Activated CD4-positive, alpha-beta T cell treated with anti-CD3 and anti-CD28 coated beads for 36 hours (primary cell): ENCODE data around the gene FGD4. TPM values are rescaled to one million over a fixed set of nuclear protein-coding genes. Genes with fewer than 3 reads are reported as not detected.

Source experiments
- ATAC-seq: fragments of 200-7000 bp; cut with Tn5 transposase; one replicate; pipeline ENCODE4 v1.10.0; 2021; ENCODE audit warnings: mild to moderate bottlenecking, moderate library complexity
- CTCF ChIA-PET: fragments of 350-600 bp; sonication (Branson Sonifier 250); formaldehyde crosslinking; loops from one replicate; lab custom pipeline; 2021; ENCODE audit warnings: antibody characterized with exemption; lab: Charles Lee
- POLR2A ChIA-PET: fragments of 350-600 bp; sonication (Branson Sonifier 250); formaldehyde crosslinking; loops from one replicate; lab custom pipeline; 2021; ENCODE audit warnings: antibody characterized with exemption, inconsistent platforms; lab: Charles Lee
- DNase-seq: peaks from one replicate; pipeline ENCODE4 v3.0.0-alpha.2; 2020
- H3K27ac Mint-ChIP-seq: one replicate; pipeline ENCODE4 v1.8.0; 2021; ENCODE audit warnings: mixed read lengths
- H3K27me3 Mint-ChIP-seq: one replicate; pipeline ENCODE4 v1.8.0; 2021; ENCODE audit warnings: mixed read lengths
- H3K36me3 Mint-ChIP-seq: one replicate; pipeline ENCODE4 v1.8.0; 2021; ENCODE audit warnings: low read depth, mixed read lengths
- H3K4me1 Mint-ChIP-seq: one replicate; pipeline ENCODE4 v1.8.0; 2021; ENCODE audit warnings: mixed read lengths
- H3K4me3 Mint-ChIP-seq: one replicate; pipeline ENCODE4 v1.8.0; 2021; ENCODE audit warnings: mild to moderate bottlenecking, moderate library complexity, mixed read lengths
- H3K9me3 Mint-ChIP-seq: one replicate; pipeline ENCODE4 v1.8.0; 2021; ENCODE audit warnings: low read depth, mixed read lengths
- intact Hi-C, 2 experiments: fragments of 100-400 bp; cut with DNase I in 1 of 2; cut with micrococcal nuclease in 1 of 2; formaldehyde crosslinking; loops; one replicate each; pipeline versions ENCODE4 v1.14.2 to v1.15.1; 2022 to 2024; cut with DNase I, micrococcal nuclease
- total RNA-seq, 2 experiments: library from RNA; stranded (reverse); gene quantifications; one replicate each; pipeline ENCODE4 v1.2.3, GENCODE V29; 2021

The FGD4 gene
- total RNA-seq, 2 experiments from 2014 or later: 0.07 TPM; not detected in 1

DNA sequence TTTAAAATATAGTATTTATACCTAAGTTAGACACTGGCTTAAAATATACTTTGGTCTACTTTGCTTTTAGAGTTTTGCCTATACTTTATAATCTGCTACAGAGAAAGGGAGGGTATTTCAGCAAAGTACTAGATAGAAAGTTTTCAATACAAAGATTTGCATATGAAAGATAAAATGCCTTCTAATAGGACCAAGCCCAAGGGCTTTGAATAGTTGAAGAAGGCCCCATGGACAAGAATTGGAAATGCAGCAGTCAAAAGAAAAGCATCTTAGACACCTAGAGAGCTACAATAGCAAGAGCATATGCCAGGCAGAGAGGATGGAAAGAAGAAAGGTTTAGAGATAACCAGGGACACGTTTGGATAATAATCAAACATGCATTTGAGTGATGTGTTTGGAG, 196.7 kb downstream of the FGD4 start:
- intact Hi-C loops: no loop called here

DNA sequence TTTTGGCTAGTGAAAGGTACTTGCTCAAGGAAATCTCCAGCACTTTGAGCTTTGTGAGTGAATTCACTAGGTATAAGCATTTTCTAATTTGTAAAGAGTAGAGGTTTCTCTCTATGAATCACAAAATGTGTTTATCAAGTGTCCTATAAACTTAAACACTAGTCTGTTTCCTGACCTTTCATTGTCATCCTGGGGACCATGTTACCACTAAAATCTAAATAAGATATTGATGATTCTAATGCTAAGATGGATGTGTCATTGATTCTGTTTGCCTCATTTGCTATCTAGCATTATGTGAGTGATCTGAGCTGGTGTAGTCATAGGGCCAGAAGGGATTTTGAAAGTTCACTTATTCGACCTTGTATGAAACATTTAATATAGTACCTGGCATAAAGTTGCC, 199.3 kb downstream of the FGD4 start:
- DNase-seq (no peak), ATAC-seq (peak; percentile 16)
- intact Hi-C loops: no loop called here
- Mint-ChIP-seq H3K4me1 (no peaks in the 10 kb centered on the region), H3K27me3 (no peaks in the 10 kb centered on the region), H3K4me3 (no peak overlapping the region), H3K36me3 (no peaks in the 10 kb centered on the region), H3K9me3 (no peaks in the 10 kb centered on the region), H3K27ac (no peak overlapping the region)
- POLR2A ChIA-PET: no interaction called here
- CTCF ChIA-PET: interaction anchor here (1.1 kb wide), 1 partner anchor 9 kb away, joined by 3 read pairs; no protein-coding TSS in a partner anchor

More for the DNA sequence above, 196.7 kb downstream of the FGD4 start:
- no peak for ATAC-seq
- no peaks in the 10 kb centered on the region for H3K4me1 Mint-ChIP-seq
- H3K27ac Mint-ChIP-seq: no peak overlapping the region
- no peak for DNase-seq
- POLR2A ChIA-PET: no interaction called here
- no peak overlapping the region for H3K4me3 Mint-ChIP-seq
- H3K27me3 Mint-ChIP-seq: no peaks in the 10 kb centered on the region
- H3K36me3 Mint-ChIP-seq: no peaks in the 10 kb centered on the region
- no peaks in the 10 kb centered on the region for H3K9me3 Mint-ChIP-seq
- CTCF ChIA-PET: no interaction called here

DNA sequence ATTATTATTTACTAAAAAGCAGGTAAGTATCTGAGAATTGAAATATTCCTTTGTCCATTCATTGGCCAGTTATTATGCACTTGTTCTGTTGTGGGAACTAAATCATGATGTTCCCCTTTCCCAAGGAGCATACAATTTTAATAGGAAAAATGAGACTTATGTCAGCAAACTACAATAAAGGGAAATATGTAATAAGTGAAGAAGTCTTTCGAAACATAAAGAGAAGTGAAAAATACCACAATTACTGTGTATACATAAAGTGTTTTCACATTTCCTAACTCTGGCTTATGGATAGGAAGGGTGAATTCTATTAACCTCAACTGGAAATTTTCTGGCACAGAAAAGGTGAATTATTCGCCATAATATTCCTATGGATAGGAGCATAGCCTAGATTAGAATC, 201.3 kb downstream of the FGD4 start:
- ChIA-PET CTCF (interaction anchor here (1.6 kb wide), 1 partner anchor 70 kb away, joined by 3 read pairs; no protein-coding TSS in a partner anchor), POLR2A (no interaction called here)
- Mint-ChIP-seq H3K27ac (no peak overlapping the region), H3K9me3 (no peaks in the 10 kb centered on the region), H3K4me3 (no peak overlapping the region), H3K4me1 (peaks cover 10% of the 10 kb centered on the region), H3K36me3 (no peaks in the 10 kb centered on the region), H3K27me3 (no peaks in the 10 kb centered on the region)
- intact Hi-C loops: no loop called here
- no peak for ATAC-seq
- DNase-seq: no peak

DNA sequence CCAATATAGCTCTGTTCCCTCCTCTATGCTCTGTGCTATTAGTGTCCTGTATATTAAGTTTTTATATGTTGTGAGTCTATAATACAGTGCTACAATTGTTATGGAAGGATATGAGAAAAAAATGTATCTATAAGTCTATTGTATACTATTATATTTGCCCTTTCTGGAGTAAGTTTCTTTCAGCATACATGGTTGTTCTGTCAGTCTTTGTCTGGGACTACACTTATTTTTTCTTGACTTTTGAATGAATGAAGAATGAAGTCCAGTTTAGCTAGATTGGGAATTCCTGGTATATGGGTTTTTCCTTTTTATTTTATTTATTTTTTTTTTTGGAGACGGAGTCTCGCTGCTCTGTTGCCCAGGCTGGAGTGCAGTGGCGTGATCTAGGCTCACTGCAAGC, 203.7 kb downstream of the FGD4 start:
- DNase-seq (no peak), ATAC-seq (no peak)
- H3K4me1 Mint-ChIP-seq: peaks cover 10% of the 10 kb centered on the region
- ChIA-PET CTCF (no interaction called here), POLR2A (no interaction called here)
- no peaks in the 10 kb centered on the region for H3K27me3 Mint-ChIP-seq
- no peaks in the 10 kb centered on the region for H3K9me3 Mint-ChIP-seq
- H3K27ac Mint-ChIP-seq: no peak overlapping the region
- H3K4me3 Mint-ChIP-seq: no peak overlapping the region
- intact Hi-C loops: no loop called here
- no peaks in the 10 kb centered on the region for H3K36me3 Mint-ChIP-seq

DNA sequence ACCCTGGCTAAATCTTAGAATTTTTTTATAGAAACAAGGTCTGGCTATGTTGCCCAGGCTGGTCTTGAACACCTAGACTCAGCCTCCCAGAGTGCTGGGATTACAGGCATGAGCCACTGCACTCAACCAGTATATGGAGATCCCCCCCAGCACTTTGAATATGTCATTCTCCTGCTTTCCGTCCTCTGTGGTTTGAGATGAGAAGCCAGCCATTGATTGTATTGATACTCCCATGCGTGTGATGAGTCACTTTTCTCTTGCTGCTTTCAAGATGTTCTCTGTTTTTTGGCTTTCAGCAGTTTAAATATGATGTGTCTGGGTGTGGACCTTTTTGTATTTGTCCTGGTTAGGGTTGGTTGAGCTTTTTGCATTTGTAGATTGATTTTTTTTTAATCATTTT, 204.5 kb downstream of the FGD4 start:
- Mint-ChIP-seq H3K4me1 (peaks cover 10% of the 10 kb centered on the region), H3K9me3 (no peaks in the 10 kb centered on the region), H3K27me3 (no peaks in the 10 kb centered on the region), H3K36me3 (no peaks in the 10 kb centered on the region), H3K27ac (peak overlapping the region; percentile 42), H3K4me3 (no peak overlapping the region)
- POLR2A ChIA-PET: no interaction called here
- DNase-seq (peak; percentile 61), ATAC-seq (peak; percentile 100)
- intact Hi-C loops: loop anchor here in 1 of 2 experiments (2.0 kb wide), 1 partner anchor 15 kb away; no protein-coding TSS in a partner anchor
- CTCF ChIA-PET: no interaction called here

DNA sequence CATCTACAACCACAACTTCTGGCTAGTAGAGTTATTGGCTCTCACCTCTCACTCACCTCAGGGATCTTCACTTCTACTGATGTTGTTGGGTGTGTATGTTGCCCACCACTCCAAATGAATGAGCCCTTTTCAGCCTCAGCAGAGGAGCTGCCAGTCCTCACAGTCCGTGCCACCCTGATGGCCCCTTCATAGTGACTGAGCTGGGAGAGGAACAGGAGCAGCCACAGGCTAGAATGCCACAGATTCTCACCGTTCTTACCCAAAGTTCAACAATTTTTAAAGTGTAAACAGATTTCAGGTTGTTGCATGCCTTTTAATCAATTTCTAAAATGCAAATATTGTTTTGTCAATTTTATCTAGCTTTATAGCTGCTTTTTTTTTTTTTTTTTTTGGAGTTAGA, 205.2 kb downstream of the FGD4 start:
- ATAC-seq (no peak), DNase-seq (no peak)
- Mint-ChIP-seq H3K4me3 (no peak overlapping the region), H3K27me3 (peaks cover 3% of the 10 kb centered on the region), H3K9me3 (no peaks in the 10 kb centered on the region), H3K36me3 (no peaks in the 10 kb centered on the region), H3K4me1 (peaks cover 10% of the 10 kb centered on the region), H3K27ac (peak overlapping the region; percentile 42)
- ChIA-PET POLR2A (no interaction called here), CTCF (interaction anchor here (0.6 kb wide), 1 partner anchor 345 kb away, joined by 3 read pairs; no protein-coding TSS in a partner anchor)
- intact Hi-C loops: loop anchor here in 1 of 2 experiments (2.0 kb wide), 1 partner anchor 16 kb away; no protein-coding TSS in a partner anchor

DNA sequence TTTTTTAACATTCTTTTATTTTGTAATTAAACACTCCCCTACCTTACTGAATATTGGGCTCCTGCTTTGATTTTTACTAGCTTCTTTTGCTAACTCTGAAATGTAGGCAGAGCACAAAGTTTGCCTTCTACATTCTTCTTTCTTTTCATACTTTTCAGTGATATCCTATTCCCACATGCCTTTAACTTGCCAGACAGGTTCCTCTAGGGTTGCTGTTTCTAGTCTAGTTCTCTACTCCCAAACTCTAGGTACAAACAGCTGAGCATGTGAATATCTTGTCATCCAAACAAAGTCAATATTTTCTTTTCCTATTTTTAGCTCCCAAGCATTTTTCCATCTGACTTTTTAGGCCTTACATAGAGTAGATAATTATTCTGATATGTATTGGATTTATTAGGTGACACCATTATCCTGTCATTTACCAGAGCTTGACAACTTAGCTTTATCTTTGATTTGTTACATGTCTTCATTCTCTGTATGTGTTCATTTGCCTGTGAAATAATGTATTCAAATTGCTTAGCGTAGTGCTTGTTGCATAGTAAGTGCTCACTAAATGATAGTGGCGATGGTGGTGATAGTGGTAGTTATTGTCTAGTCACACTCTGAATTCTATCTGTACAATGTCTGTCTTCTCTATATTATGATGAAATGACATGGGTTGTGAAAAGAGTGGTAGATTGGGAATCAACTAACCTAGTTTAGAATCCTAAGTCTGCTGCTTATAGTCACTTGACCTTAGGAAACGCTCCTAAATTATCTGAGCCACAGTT, 206.2 kb downstream of the FGD4 start:
- no peaks in the 10 kb centered on the region for H3K9me3 Mint-ChIP-seq
- H3K27ac Mint-ChIP-seq: no peak overlapping the region
- POLR2A ChIA-PET: no interaction called here

DNA sequence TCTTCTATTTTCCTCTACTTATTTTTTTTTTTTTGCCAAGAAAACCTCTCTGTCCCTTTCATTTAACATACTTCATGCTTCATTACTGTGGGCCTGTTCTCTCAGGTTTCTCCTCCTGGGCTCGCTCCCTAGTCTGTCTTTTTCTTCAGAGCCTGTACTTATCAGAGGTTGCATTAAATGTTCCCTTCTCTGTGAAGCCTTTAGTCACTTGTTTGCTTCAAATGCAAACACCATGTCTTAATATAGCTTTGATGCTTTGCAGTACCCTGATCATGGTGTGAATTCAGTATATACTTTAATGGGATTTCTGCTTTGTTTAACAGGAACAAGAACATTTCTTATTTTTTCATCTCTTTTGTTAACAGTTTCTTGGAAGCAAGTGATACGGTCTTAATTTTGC, 207.1 kb downstream of the FGD4 start:
- DNase-seq: no peak
- CTCF ChIA-PET: interaction anchor here (0.7 kb wide), 1 partner anchor 14 kb away, joined by 3 read pairs; no protein-coding TSS in a partner anchor

More for the DNA sequence above, 206.2 kb downstream of the FGD4 start:
- CTCF ChIA-PET: interaction anchor here (0.6 to 0.7 kb wide), 2 partner anchors 15 to 346 kb away, joined by 3 read pairs; no protein-coding TSS in a partner anchor
- intact Hi-C loops: loop anchor here in 1 of 2 experiments (2.0 kb wide), 1 partner anchor 17 kb away; no protein-coding TSS in a partner anchor
- ATAC-seq (no peak), DNase-seq (no peak)
- H3K36me3 Mint-ChIP-seq: no peaks in the 10 kb centered on the region
- peaks cover 3% of the 10 kb centered on the region for H3K27me3 Mint-ChIP-seq
- peaks cover 10% of the 10 kb centered on the region for H3K4me1 Mint-ChIP-seq
- H3K4me3 Mint-ChIP-seq: no peak overlapping the region

DNA sequence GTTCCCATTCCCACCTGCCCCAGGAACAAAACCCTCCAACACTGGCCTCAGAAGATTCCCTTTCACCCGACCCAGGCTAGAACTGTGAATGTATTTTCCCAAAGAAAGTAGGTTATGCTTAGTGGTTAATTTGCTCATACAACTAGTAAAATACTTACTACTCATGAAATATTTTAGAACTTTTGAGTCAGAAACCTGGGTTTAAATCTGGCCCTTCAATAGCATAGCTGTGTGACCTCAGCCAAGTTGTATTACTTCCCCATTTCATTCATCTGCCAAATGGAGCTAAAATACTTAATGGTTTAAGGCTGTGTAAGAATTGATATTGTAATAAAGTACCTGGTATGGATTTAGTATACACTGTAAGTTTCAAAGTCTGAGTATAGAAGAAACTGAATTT, 210.6 kb downstream of the FGD4 start:
- Mint-ChIP-seq H3K36me3 (no peaks in the 10 kb centered on the region), H3K27me3 (peaks cover 3% of the 10 kb centered on the region), H3K9me3 (no peaks in the 10 kb centered on the region), H3K4me3 (no peak overlapping the region), H3K4me1 (no peaks in the 10 kb centered on the region), H3K27ac (no peak overlapping the region)
- ATAC-seq (no peak), DNase-seq (no peak)
- intact Hi-C loops: no loop called here
- ChIA-PET CTCF (no interaction called here), POLR2A (no interaction called here)

More for the DNA sequence above, 207.1 kb downstream of the FGD4 start:
- peaks cover 3% of the 10 kb centered on the region for H3K27me3 Mint-ChIP-seq
- H3K4me1 Mint-ChIP-seq: peaks cover 10% of the 10 kb centered on the region
- POLR2A ChIA-PET: no interaction called here
- H3K27ac Mint-ChIP-seq: no peak overlapping the region
- intact Hi-C loops: no loop called here
- H3K36me3 Mint-ChIP-seq: no peaks in the 10 kb centered on the region
- ATAC-seq: no peak
- no peaks in the 10 kb centered on the region for H3K9me3 Mint-ChIP-seq
- H3K4me3 Mint-ChIP-seq: no peak overlapping the region

DNA sequence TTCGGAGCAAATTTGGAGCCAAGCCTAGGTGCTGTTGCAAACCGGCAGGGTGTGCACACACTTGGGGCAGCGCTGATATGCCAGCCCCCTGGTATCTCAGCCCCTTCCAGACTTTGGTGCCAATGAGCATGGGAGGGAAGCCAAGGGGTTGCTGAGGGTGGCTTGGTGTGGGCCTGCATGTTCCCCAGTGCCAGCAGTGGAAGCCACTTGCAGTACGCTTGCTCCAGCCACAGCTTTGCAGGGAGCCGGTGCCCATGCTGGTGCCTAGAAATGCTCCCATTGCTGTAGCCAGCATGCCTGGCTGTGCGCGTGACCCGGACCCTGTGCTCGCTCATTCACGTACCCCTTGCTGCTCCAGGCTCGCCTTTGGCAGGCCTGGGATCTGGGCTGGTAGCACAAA, 212.6 kb downstream of the FGD4 start:
- intact Hi-C loops: no loop called here

DNA sequence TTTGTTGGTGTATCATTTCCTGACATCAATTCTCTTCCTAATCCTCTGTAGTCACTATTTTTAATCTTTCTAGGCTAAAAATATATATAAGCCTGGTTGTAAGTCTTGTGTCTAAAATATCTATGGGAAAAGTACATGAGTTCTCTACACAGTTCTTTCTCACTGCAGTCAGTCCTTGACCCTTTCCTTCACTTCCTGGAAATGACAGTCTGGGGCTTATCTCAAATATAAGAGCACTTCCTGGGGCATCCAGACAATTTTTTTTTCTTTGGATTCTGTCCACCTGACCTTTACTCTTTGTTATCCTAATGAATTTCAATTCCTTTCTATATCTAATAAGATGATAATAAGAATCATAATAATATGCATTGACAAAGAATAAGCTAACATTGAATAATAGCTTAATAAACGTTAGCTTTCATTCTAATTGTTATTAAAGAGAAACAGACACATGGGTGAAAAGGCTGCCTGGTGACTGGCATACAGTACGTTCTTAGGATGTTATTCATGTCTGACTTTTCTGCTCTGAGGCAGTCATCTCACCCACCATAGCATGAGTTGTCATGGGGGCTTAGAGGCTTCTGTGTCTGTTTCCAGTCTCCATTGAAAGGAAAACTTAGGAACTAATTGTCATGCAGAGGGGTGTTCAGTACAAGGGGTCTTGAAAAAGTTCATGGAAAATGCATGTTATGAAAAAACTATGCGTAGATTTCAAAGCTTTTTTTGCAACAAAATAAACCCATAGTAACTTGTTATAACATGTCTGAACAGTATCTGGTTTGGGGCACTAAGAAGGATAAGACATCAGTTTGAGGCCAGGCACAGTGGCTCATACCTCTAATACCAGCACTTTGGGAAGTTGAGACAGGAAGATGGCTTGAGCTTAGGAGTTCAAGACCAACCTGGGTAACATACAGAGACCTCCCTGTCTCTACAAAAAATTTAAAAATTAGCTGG, 213.6 kb downstream of the FGD4 start:
- CTCF ChIA-PET: no interaction called here
- H3K9me3 Mint-ChIP-seq: no peaks in the 10 kb centered on the region
- no peak overlapping the region for H3K27ac Mint-ChIP-seq
- POLR2A ChIA-PET: no interaction called here
- H3K36me3 Mint-ChIP-seq: no peaks in the 10 kb centered on the region
- H3K27me3 Mint-ChIP-seq: peaks cover 3% of the 10 kb centered on the region
- no peak overlapping the region for H3K4me3 Mint-ChIP-seq
- intact Hi-C loops: no loop called here
- no peak for DNase-seq
- no peaks in the 10 kb centered on the region for H3K4me1 Mint-ChIP-seq
- no peak for ATAC-seq

More for the DNA sequence above, 212.6 kb downstream of the FGD4 start:
- CTCF ChIA-PET: no interaction called here
- ATAC-seq (no peak), DNase-seq (no peak)
- Mint-ChIP-seq H3K4me1 (no peaks in the 10 kb centered on the region), H3K9me3 (no peaks in the 10 kb centered on the region), H3K4me3 (no peak overlapping the region), H3K36me3 (no peaks in the 10 kb centered on the region), H3K27ac (no peak overlapping the region), H3K27me3 (peaks cover 3% of the 10 kb centered on the region)
- POLR2A ChIA-PET: no interaction called here
